A549 (cell line): ENCODE measurements around the gene SYNJ1.

Experiments
- CTCF ChIP-seq: fragments of >200 bp; sonication (Bioruptor Twin); formaldehyde crosslinking; IDR thresholded peaks from 3 replicates; pipeline ENCODE4 v1.5.1; 2016
- E2F6 ChIP-seq: IDR thresholded peaks from 2 replicates; pipeline ENCODE4 v1.6.1; 2012; ENCODE audit warnings: low read depth, borderline replicate concordance
- EP300 ChIP-seq, 2 experiments: fragments of >200 bp; sonication (Bioruptor Twin); formaldehyde crosslinking; IDR thresholded peaks; 2 replicates in 1 of 2; 3 replicates in 1 of 2; pipeline ENCODE4 v1.6.1; 2016 to 2017
- ESRRA ChIP-seq: fragments of 150-350 bp; IDR thresholded peaks from 2 replicates; pipeline ENCODE4 v1.6.1; 2014; ENCODE audit warnings: mild to moderate bottlenecking, low read length, borderline replicate concordance
- KDM1A ChIP-seq: fragments of 200-600 bp; sonication (generic); IDR thresholded peaks from 2 replicates; pipeline ENCODE4 v1.6.1; 2016; ENCODE audit warnings: low read depth, mild to moderate bottlenecking
- NR3C1 ChIP-seq: fragments of >200 bp; sonication (Bioruptor Twin); formaldehyde crosslinking; IDR thresholded peaks from 3 replicates; pipeline ENCODE4 v1.6.1; 2017
- PBX3 ChIP-seq: IDR thresholded peaks from 2 replicates; pipeline ENCODE4 v1.6.1; 2012
- PHF8 ChIP-seq: fragments of 200-600 bp; sonication (generic); IDR thresholded peaks from 2 replicates; pipeline ENCODE4 v1.6.1; 2016; ENCODE audit warnings: low read depth, mild to moderate bottlenecking, antibody characterized with exemption, moderate library complexity, borderline replicate concordance
- POLR2A ChIP-seq: IDR thresholded peaks from 2 replicates; pipeline ENCODE4 v1.6.1; 2012; ENCODE audit warnings: mild to moderate bottlenecking, low read length
- RAD21 ChIP-seq, 2 experiments: fragments of >200 bp in 1 of 2; sonication (Bioruptor Twin) in 1 of 2; formaldehyde crosslinking in 1 of 2; IDR thresholded peaks in 1 of 2; conservative IDR thresholded peaks in 1 of 2; 2 replicates in 1 of 2; 3 replicates in 1 of 2; pipeline ENCODE4 v1.6.1; 2012 to 2018; ENCODE audit warnings: inconsistent platforms in 1 of 2
- RFX5 ChIP-seq: fragments of 450-650 bp; IDR thresholded peaks from 2 replicates; pipeline ENCODE4 v1.7.1; 2014; ENCODE audit warnings: antibody characterized with exemption, mild to moderate bottlenecking, moderate library complexity
- TFCP2L1 ChIP-seq: fragments of 250-450 bp; sonication (Bioruptor Pico); IDR thresholded peaks from 2 replicates; pipeline ENCODE4 v1.5.0; 2021; ENCODE audit warnings: mild to moderate bottlenecking
- TF ChIP-seq, protein P1 (sequence below): IDR thresholded peaks from 2 replicates; pipeline ENCODE4 v1.6.1; 2012

GRCh38 chr21:32750405-32750804 is 22.6 kb upstream of the SYNJ1 start:
- TF ChIP-seq ESRRA (no peak), CTCF (no peak), EP300 (IDR thresholded peaks at IDR 0.05) (no peak), RAD21 (conservative IDR thresholded peaks at IDR 0.05 in 1 of 2, IDR thresholded peaks at IDR 0.05 in 1 of 2) (no peak), POLR2A (no peak), TFCP2L1 (no peak), E2F6 (no peak), PBX3 (no peak), RFX5 (no peak), KDM1A (no peak), NR3C1 (no peak), PHF8 (no peak)
- TF ChIP-seq, protein P1, sequence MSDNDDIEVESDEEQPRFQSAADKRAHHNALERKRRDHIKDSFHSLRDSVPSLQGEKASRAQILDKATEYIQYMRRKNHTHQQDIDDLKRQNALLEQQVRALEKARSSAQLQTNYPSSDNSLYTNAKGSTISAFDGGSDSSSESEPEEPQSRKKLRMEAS = no peak
